NCI-H2171 (cell line): ENCODE data around the gene RIMS4.
"Not testable (repeated sequence)": the region's sequence is repeated elsewhere in the genome, so short reads cannot be mapped to it uniquely, and the experiment has no call there.

Experiments used
- DNase-seq: peaks from one replicate; lab custom pipeline; 2025; lab: John Stamatoyannopoulos, UW

The RIMS4 gene

DNA sequence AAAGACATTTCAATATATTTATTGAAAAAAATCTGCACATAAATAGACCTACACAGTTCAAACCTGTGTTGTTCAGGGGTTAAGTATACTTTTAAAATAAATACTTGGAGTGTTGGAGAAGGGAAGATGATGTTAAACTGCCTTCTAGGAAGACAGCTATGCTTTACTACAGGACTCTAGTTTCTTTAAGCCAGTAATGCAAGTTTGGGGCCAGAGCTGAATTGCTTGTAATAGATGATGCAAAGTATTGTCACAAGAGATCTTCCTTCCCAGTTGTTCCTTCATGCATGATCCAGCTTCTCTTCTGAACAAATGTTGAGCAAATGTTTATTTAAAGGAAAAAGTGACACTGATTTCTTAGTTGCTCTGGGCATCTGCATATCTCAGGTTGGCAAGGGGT is 20.2 kb upstream of the RIMS4 start:
- no peak for DNase-seq

DNA sequence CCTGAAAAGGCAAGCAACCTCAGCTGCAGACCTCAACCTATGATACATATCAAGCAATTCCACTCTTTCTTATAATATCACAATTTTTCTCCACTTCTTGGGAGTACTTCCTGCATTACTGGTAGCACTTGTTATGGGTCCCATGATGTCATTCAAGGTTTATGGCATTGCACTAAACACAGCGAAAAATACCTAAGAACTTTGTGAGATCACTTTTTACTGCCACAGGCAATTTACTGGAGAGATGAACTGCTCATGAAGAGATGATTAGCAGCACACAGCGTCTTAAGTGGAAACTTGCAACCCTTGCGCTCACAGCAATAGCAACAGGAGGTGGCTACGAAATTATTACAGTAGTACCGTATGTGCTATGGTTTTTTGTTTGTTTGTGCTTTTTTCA is 19.3 kb upstream of the RIMS4 start:
- DNase-seq, result no peak

DNA sequence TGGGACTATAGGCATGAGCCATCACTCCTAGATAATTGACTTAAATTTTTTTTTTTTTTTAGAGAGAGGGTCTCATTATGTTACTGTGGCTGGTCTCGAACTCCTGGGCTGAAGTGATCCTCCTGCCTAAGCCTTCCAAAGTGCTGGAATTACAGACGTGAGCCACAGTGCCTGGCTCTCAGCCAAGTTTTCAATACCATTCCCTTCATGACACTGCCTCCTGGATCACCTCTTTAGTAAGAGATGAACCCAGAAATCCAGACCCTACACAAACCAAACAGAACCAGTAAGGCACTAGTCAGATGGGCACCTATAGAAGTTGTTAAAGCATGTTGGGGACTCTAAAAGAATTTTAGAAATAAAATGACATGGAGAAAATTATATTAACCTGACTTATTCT is 18.3 kb upstream of the RIMS4 start:
- DNase-seq, result no peak

DNA sequence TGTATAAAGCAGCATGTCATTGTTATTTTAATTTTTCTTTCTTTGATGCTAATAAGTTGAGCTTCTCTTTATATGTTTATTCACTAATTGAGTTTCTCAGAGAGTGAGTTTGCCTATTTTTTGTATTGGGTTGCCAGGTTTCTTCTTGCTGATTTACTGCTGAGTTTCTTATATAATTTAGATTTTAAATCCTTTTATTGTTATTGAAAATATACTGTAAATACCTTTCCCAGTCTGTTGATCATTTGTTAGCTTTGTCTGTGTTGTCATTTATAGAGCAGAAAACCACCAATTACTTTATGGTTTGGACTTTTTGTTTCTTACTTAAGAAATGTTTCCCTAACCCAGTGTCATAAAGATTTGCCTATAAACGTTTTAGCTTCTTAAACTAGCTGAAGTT is 17.1 kb upstream of the RIMS4 start:
- no peak for DNase-seq

DNA sequence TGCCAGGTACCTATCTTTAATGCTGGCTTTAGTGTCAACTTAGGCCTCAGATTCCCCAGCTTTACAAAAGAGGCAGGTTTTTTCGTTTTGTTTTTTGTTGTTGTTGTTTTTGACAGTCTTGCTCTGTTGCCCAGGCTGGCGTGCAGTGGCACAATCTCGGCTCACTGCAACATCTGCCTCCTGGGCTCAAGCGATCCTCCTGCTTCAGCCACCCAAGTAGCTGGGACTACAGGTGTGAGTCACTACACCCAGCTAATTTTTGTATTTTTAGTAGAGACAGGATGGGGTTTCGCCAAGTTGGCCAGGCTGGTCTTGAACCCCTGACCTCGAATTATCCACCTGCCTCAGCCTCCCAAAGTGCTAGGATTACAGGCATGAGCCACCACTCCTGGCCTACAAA is 11.2 kb upstream of the RIMS4 start:
- DNase-seq, result not testable (repeated sequence)

- DNase-seq, result no peak
Observed at GRCh38 chr20:44819936-44820335, 9.6 kb upstream of the RIMS4 start.

GRCh38 chr20:44817143-44817910 is 7.0 kb upstream of the RIMS4 start:
- no peak for DNase-seq

DNA sequence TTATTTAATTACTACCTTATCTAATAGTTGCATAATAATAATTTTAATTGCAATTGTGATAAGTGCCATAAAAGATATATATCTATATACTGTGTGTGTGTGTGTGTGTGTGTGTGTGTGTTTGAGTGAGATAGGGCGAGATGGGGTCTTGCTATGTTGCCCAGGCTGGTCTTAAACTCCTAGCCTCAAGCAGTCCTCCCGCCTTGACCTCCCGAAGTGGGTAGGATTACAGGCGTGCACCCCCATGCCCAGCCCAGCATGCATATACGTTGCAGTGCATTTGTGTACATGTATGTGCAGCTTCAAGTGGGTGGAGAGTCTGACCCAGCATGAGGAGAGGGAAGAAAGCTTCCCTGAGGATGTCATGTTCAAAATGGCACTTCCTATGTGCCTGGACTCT is 4.6 kb upstream of the RIMS4 start:
- no peak for DNase-seq

DNA sequence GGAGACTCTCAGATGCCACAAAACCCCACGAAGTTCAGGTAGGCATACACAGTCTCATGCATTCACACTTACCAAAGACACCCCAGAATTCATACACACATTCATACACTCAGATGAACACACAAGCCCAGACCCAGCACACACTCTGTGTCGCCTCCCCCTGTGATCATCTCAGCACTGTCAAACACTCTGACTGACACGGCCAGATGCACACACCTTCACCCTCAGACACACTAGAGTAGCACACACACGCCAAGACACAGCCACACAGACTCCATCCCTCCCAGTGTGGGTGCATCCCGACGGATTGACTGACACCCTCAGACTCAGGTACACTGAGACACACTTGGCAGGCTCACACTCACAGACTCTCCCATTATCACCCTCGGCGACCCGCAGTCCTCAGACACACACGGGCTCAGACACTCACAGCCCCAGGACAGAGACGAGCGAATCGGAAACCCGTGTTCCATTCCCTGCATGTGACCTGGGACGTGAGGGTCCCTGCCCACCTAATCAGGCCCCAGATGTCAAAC is 872 bp upstream of the RIMS4 start:
- no peak for DNase-seq

GRCh38 chr20:44810061-44810390 is 320 bp downstream of the RIMS4 start:
- no peak for DNase-seq

DNA sequence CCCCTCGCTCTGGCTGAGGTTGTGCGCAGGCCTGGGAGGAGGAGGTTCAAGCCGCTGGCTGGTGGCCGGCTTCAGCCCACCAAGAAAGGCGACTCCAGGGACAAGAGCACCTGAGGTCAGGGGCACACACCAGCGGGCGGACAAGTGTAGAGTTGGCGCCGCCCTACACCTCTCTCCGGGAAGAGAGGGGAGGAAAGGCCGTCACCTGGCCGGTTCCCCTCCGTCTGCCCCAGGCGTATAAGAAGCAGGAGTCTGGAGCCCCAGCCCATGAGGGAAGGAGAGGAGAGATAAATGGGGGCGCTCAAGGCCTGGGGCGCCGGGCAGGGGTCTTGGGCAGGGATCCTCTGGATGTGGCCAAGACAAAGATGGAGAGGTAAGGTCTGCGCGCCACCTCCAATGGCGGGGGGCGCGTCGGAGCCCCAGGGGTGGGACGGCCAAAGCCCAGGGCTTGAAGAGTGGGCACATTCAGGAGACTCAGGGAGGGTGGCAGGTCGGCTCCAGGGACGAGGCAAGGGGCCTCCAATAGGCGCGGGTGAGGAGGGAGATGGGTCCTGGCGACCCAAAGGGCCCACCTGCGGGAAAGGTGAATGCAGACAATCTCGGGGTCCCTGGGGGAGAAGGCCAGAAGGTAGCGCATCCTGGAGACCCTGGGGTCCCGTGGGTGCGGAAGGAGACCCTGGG is 826 bp downstream of the RIMS4 start:
- no peak for DNase-seq

- no peak for DNase-seq
Observed at GRCh38 chr20:44807684-44808056, 2.7 kb downstream of the RIMS4 start.

DNA sequence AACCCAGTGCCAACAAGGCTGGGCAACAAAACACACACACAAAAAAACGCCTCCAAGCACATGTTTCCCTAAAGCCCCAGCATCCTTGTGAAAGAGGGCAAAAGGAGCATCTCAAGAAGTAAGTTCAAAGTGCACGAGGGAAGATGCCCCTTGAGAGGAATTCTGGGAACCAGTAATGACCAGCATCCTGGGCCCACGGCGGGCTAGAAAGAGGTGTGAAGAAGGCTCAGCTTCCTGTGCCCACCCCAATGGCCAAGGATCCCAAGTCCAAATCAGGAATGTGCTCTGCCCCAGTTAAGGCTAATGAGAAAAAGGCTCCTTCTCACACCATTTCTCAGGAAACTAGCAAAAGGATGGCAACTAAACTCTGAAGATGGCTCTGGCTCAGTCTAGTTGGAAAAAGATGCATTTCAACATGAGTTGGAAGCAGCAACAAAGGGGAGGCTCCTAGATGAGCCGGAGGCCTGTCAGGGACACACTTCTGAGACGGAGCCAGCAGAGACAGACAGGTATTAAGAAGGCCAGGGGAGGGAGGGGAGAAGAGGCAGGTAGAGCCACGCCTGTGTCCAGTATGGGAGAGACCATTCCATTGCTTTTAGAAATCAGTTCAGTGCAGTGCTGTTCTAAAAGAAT is 3.2 kb downstream of the RIMS4 start:
- no peak for DNase-seq

GRCh38 chr20:44805979-44806620 is 4.2 kb downstream of the RIMS4 start:
- DNase-seq, result no peak

- no peak for DNase-seq
Observed at GRCh38 chr20:44805335-44805978, 4.9 kb downstream of the RIMS4 start.

- DNase-seq, result no peak
Observed at GRCh38 chr20:44803383-44803941, 6.9 kb downstream of the RIMS4 start.

DNA sequence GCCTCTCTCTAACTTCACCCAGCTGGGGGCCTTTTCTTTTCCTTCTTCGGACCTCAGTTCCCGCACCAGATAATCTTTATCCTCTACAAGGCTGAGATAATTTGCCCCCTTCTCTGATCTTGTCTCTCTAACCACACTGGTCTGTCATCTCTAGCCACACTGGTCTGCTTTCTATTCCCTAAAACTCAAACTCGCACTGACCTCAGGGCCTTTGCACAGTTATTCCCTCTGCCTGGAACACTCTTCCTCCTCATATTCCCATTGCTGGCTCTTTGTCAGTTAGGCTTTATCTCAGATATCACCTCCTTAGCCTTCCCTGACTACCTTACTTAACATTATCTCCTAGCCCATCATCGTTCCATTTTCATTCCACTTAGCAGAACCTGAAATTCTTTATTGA is 7.6 kb downstream of the RIMS4 start:
- no peak for DNase-seq

- DNase-seq, result no peak
Observed at GRCh38 chr20:44800391-44801046, 9.8 kb downstream of the RIMS4 start.

DNA sequence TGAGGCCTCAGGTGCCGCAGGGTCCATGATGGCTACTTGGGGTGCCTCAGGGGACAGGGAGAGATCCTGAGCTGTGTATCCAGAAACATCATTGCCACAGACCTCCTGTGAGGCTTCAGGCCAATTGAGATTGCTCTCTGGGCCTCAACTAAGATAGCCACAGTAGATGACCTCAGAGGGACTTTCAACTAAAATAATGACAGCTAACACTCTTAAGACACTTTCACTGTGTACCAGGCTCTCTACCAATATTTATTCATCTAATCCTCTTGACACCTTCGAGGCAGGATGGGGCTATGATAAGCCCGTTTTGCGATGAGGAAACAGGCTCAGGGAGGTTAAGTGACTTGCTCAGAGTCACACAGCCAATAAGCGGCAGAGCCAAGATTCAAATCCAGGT is 10.7 kb downstream of the RIMS4 start:
- DNase-seq, result no peak

DNA sequence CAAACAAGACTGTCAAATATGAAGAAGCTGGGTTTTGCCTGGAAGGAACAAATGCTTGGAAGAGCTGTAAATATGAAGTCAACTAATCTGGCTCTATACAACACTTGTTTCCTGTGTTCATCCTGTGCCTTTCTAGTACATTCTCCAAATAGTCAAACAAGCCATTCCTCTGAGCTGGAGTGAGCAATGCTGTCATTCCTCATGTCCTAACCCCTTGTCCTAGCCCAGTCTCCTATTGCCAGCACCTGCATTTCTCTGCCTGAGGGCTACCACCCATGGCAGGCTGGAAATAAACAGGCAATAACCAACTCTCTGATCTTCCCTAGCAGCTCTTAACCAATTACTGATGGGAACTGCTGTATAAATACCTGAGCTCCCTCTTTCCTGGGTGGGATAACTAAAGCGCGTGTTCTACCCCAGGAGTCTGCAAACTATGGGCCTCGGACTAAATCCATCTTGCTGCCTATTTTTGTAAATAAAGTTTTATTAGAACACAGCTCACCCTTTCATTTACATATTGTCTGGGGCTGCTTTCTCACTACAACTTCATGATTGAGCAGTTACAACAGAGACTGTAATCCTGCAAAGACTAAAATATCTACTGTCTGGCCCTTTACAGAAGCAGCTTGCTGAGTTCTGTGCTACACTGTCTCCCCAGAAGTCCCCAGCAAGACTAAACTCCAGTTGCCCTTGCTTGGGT is 13.4 kb downstream of the RIMS4 start:
- DNase-seq, result no peak

GRCh38 chr20:44796311-44796710 is 14.0 kb downstream of the RIMS4 start:
- DNase-seq, result no peak
